Transverse colon (tissue), 4 donors: Measurements from ENCODE around the gene S1PR5. TPM values are rescaled to one million over a fixed set of nuclear protein-coding genes. Genes with fewer than 3 reads are reported as not detected.

ENCODE experiments used
- DNase-seq: peaks from one replicate; pipeline ENCODE4 v3.0.0-alpha.2; 2019
- H3K27ac ChIP-seq, 4 donors: fragments of 200-600 bp; sonication (generic); 2 replicates each; pipeline ENCODE4 v1.5.1; 2016 to 2018; ENCODE audit warnings: inconsistent platforms in 4 of 4
- H3K27me3 ChIP-seq: fragments of 200-600 bp; sonication (generic); 2 replicates; pipeline ENCODE4 v1.5.1; 2017; ENCODE audit warnings: inconsistent platforms
- H3K36me3 ChIP-seq, 4 donors: fragments of 200-600 bp; sonication (generic); 2 replicates each; pipeline ENCODE4 v1.5.1; 2017 to 2019; ENCODE audit warnings: inconsistent platforms in 4 of 4
- H3K4me1 ChIP-seq, 4 donors: fragments of 200-600 bp; sonication (generic); 2 replicates each; pipeline ENCODE4 v1.5.1; 2017 to 2020; ENCODE audit warnings: inconsistent platforms in 4 of 4
- H3K4me3 ChIP-seq, 4 donors: fragments of 200-600 bp; sonication (generic); 1 replicate in 1 of 4; 2 replicates in 3 of 4; pipeline versions ENCODE4 v1.5.1 to v1.6.1; 2017 to 2019; ENCODE audit warnings: inconsistent platforms in 4 of 4
- H3K9me3 ChIP-seq, 2 donors: fragments of 200-600 bp; sonication (generic); 2 replicates each; pipeline ENCODE4 v1.5.1; 2017 to 2019; ENCODE audit warnings: inconsistent platforms in 2 of 2
- EP300 ChIP-seq: sonication (generic); formaldehyde crosslinking; IDR thresholded peaks from one replicate; pipeline ENCODE4 v1.6.1; 2017; ENCODE audit warnings: antibody characterized with exemption, low read depth
- POLR2A ChIP-seq: fragments of 450-650 bp; IDR thresholded peaks from one replicate; pipeline ENCODE4 v1.6.1; 2016; ENCODE audit warnings: antibody characterized with exemption, mild to moderate bottlenecking, moderate library complexity
- POLR2AphosphoS5 ChIP-seq, 3 donors: sonication (generic); formaldehyde crosslinking; IDR thresholded peaks; one replicate each; pipeline ENCODE4 v1.6.1; 2016; ENCODE audit warnings: antibody characterized with exemption in 3 of 3
- WGBS, 2 donors: methylation state at CpG; one replicate each; pipeline ENCODE4 v1.1.5; 2018; ENCODE audit warnings: low coverage in 1 of 2; 5-methylcytosine and 5-hydroxymethylcytosine counted together
- in situ Hi-C, 4 donors: fragments of 200-750 bp; cut with MboI; loops; one replicate each; pipeline versions ENCODE4 v1.15.0 to v1.15.1; 2017; ENCODE audit warnings: low sequenced_read_pairs in 3 of 4, low pct_ligation_motif_present in 1 of 4, low pct_unique_long_range_greater_than_20kb in 1 of 4
- intact Hi-C: fragments of 100-400 bp; cut with DNase I; formaldehyde crosslinking; loops from one replicate; pipeline ENCODE4 v1.15.1; 2023; ENCODE audit warnings: low total_unique reads
- total RNA-seq, 4 donors: library from RNA; depleted of rRNA; stranded (reverse); fragments of >200 nt; gene quantifications; one replicate each; pipeline ENCODE4 v1.1.0, GENCODE V29; 2016
- TF ChIP-seq, protein P1 (sequence below), 5 experiments: fragments of 200-600 bp in 3 of 5; fragments of 450-650 bp in 2 of 5; sonication (generic) in 3 of 5; IDR thresholded peaks; 1 replicate in 2 of 5; 2 replicates in 3 of 5; pipeline ENCODE4 v1.5.1; 2016 to 2017; ENCODE audit warnings: antibody characterized with exemption in 5 of 5, inconsistent platforms in 3 of 5, mild to moderate bottlenecking in 2 of 5, moderate library complexity in 1 of 5

S1PR5 gene
- total RNA-seq, 4 donors from 2014 or later: not detected

DNA sequence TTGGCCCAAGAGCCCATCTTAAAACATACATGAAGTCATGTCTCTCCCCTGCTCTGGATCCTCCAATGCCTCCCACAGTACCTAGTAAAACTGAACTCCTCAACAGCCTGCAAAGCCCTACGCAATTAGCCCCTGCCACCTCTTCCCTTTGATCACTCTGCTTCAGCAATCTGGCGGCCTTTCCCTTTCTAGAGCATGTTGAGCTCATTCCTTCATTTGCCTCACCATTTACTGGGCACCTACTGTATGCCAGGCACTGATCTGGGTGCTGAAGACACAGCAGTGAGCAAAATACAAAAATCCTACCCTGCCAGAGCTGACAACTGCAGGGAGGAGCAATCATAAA, 17.0 kb downstream of the S1PR5 start:
- Histone ChIP-seq H3K27me3 (no peaks in the 10 kb centered on the region), H3K36me3 (peaks cover 0 to 14% (median 6%) of the 10 kb centered on the region in 4 donors), H3K9me3 (no peaks in the 10 kb centered on the region), H3K4me1 (peaks cover 20 to 57% (median 41%) of the 10 kb centered on the region in 4 donors), H3K4me3 (no peak overlapping the region), H3K27ac (peak overlapping the region in 2 of 4 donors; percentile 19 to 98)
- TF ChIP-seq, protein P1, sequence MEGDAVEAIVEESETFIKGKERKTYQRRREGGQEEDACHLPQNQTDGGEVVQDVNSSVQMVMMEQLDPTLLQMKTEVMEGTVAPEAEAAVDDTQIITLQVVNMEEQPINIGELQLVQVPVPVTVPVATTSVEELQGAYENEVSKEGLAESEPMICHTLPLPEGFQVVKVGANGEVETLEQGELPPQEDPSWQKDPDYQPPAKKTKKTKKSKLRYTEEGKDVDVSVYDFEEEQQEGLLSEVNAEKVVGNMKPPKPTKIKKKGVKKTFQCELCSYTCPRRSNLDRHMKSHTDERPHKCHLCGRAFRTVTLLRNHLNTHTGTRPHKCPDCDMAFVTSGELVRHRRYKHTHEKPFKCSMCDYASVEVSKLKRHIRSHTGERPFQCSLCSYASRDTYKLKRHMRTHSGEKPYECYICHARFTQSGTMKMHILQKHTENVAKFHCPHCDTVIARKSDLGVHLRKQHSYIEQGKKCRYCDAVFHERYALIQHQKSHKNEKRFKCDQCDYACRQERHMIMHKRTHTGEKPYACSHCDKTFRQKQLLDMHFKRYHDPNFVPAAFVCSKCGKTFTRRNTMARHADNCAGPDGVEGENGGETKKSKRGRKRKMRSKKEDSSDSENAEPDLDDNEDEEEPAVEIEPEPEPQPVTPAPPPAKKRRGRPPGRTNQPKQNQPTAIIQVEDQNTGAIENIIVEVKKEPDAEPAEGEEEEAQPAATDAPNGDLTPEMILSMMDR (IDR thresholded peaks at IDR 0.05): no peak
- TF ChIP-seq POLR2A: no peak
- in situ Hi-C loops (no loop called here), intact Hi-C loops (loop anchor here (10.0 kb wide), 2 partner anchors 65 to 145 kb away; partner anchors contain the start of genes CDKN2D and KRI1)
- no peak for DNase-seq
- WGBS, 2 donors: 93 to 96% methylated on average over 2 of the region's 2 CpGs

DNA sequence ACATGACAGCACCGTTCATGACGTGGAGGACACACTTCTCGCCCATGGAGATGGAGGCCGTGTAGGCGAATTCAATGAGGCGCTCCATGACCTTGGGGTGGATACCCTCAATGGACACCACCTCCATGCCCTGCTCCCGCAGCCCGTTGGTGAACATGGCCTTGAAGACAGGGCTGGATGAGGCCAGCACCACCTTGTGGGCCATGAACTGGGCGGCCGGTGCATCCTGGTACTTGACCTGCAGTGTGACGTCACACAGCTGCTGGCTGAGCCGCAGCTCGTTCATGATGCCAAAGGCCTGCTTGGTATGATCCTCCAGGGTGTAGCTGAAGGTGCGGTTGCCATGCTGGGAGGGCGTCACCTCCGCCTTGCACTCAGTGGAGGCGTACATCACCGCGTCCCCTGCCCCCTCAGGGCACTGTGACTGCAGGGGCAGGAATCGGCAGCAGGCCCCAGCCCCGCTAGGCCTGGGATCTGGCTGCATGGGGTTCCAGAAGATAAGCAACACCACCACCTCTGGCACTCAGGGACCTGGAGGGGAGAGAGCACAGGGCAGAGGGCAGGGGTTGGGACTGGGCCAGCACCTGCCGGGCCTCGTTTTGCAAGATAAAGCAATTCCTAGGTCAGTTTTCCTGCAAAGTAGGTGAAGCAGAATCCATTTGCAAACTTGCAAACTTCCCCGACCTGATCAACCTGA, 17.5 kb downstream of the S1PR5 start:
- no peak for DNase-seq
- no peak overlapping the region for H3K4me3 ChIP-seq
- peaks cover 20 to 57% (median 41%) of the 10 kb centered on the region in 4 donors for H3K4me1 ChIP-seq
- H3K9me3 ChIP-seq: no peaks in the 10 kb centered on the region
- in situ Hi-C loops (no loop called here), intact Hi-C loops (loop anchor here (10.0 kb wide), 2 partner anchors 65 to 145 kb away; partner anchors contain the start of genes CDKN2D and KRI1)
- peak overlapping the region in 3 of 4 donors; percentile 80 to 98 (median 81) for H3K27ac ChIP-seq
- H3K27me3 ChIP-seq: no peaks in the 10 kb centered on the region
- TF ChIP-seq POLR2AphosphoS5 (IDR thresholded peaks at IDR 0.05): no peak
- TF ChIP-seq POLR2A: no peak
- WGBS, 2 donors: 88 to 100% methylated on average over 1 to 16 of the region's 24 CpGs
- peaks cover 0 to 19% (median 8%) of the 10 kb centered on the region in 4 donors for H3K36me3 ChIP-seq

DNA sequence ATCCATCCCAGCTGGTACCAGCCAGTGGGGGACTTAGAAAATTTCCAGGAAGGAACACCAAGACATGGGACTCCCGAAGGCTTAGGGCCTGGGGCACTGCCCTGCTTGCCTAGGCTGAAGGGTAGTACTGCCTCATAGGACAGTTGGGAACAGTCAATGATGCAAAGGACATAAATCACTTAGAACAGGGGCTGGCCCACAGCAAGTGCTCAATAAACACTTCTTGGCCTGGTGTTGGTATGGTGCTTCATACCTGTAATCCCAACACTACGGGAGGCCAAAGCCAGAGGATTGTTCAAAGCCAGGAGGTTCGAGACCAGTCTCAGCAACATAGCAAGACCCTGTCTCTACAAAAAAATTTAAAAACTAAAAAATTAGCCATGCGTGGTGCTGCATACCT, 19.9 kb downstream of the S1PR5 start:
- intact Hi-C loops: no loop called here
- Histone ChIP-seq H3K9me3 (no peaks in the 10 kb centered on the region), H3K27me3 (no peaks in the 10 kb centered on the region), H3K27ac (peak overlapping the region in 2 of 4 donors; percentile 81 to 84), H3K4me1 (peaks cover 20 to 52% (median 38%) of the 10 kb centered on the region in 4 donors), H3K4me3 (no peak overlapping the region), H3K36me3 (peaks cover 0 to 19% (median 8%) of the 10 kb centered on the region in 4 donors)
- TF ChIP-seq, protein P1 (IDR thresholded peaks at IDR 0.05): no peak
- no peak for TF ChIP-seq EP300
- no peak for TF ChIP-seq POLR2A
- no peak for TF ChIP-seq POLR2AphosphoS5 (IDR thresholded peaks at IDR 0.05)
- WGBS, 2 donors: 93 to 100% methylated on average over 1 to 4 of the region's 4 CpGs
- DNase-seq: no peak
- in situ Hi-C loops: no loop called here

DNA sequence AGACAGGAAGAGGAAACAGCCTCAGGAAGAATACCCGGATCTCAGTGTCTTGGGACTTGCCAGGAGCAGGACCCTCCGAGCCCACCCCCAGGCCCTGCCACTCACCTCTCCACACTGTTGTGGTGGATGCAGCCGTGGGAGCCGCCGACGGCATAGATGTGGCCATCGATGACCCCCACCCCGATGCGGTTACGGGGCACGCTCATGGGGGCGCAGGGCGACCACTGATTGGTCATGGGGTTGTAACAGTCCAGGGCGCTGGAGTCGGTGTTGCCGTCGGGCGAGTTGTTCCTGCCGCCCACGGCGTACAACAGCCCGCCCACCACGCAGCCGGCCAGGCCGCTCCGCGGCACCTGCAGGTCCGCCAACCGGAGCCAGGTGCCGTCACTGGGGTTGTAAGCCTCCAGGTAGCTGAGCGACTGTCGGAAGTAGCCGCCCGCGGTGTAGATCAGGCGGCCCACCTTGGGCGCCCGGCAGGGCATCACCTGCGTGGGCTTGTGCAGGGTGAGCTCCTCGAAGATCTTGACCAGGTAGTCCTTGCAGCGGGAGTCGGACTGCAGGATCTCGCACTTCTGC, 25.7 kb downstream of the S1PR5 start:
- H3K27ac ChIP-seq: no peak overlapping the region
- no peaks in the 10 kb centered on the region for H3K27me3 ChIP-seq
- no peak overlapping the region for H3K4me3 ChIP-seq
- H3K36me3 ChIP-seq: peaks cover 0 to 57% (median 33%) of the 10 kb centered on the region in 4 donors
- H3K9me3 ChIP-seq: no peaks in the 10 kb centered on the region
- no peak for DNase-seq
- in situ Hi-C loops: no loop called here
- 97% methylated on average over 41 of the region's 43 CpGs; no CpG with 5 or more reads in 1 of the 2 donors for WGBS, 2 donors
- TF ChIP-seq EP300 (no peak), POLR2AphosphoS5 (IDR thresholded peaks at IDR 0.05) (no peak), POLR2A (no peak)
- TF ChIP-seq, protein P1 (IDR thresholded peaks at IDR 0.05): no peak
- intact Hi-C loops: no loop called here
- H3K4me1 ChIP-seq: peaks cover 0 to 1% (median 0%) of the 10 kb centered on the region in 4 donors
